HG03025 (cell line): ENCODE results near the gene CDC42EP2.

Source experiments
- ATAC-seq: cut with Tn5 transposase; IDR thresholded peaks from one replicate; pipeline ENCODE4 v1.9.1; 2021; ENCODE audit warnings: mild to moderate bottlenecking, moderate library complexity; ENCODE audit not compliant: unreplicated experiment, low FRiP score

The CDC42EP2 gene

GRCh38 chr11:65297026-65297672 is 17.5 kb upstream of the CDC42EP2 start:
- ATAC-seq = no peak

GRCh38 chr11:65298131-65298535 is 16.5 kb upstream of the CDC42EP2 start:
- no peak for ATAC-seq

GRCh38 chr11:65298655-65299179 is 15.9 kb upstream of the CDC42EP2 start:
- ATAC-seq = no peak

GRCh38 chr11:65300621-65301275 is 13.9 kb upstream of the CDC42EP2 start:
- no peak for ATAC-seq

- no peak for ATAC-seq
Observed at GRCh38 chr11:65301491-65302329, 13.0 kb upstream of the CDC42EP2 start.

- ATAC-seq = no peak
Observed at GRCh38 chr11:65303555-65303954, 11.1 kb upstream of the CDC42EP2 start.

GRCh38 chr11:65304110-65304509 is 10.6 kb upstream of the CDC42EP2 start:
- ATAC-seq = no peak

GRCh38 chr11:65304613-65305012 is 10.1 kb upstream of the CDC42EP2 start:
- no peak for ATAC-seq

- ATAC-seq = no peak
Observed at GRCh38 chr11:65305501-65306268, 9.0 kb upstream of the CDC42EP2 start.

GRCh38 chr11:65307298-65308229 is 7.1 kb upstream of the CDC42EP2 start:
- no peak for ATAC-seq

GRCh38 chr11:65308281-65308891 is 6.3 kb upstream of the CDC42EP2 start:
- ATAC-seq = no peak

- ATAC-seq = no peak
Observed at GRCh38 chr11:65309006-65309405, 5.7 kb upstream of the CDC42EP2 start.

- no peak for ATAC-seq
Observed at GRCh38 chr11:65310215-65310614, 4.5 kb upstream of the CDC42EP2 start.

- no peak for ATAC-seq
Observed at GRCh38 chr11:65310736-65311135, 3.9 kb upstream of the CDC42EP2 start.

- no peak for ATAC-seq
Observed at GRCh38 chr11:65311170-65311678, 3.4 kb upstream of the CDC42EP2 start.

GRCh38 chr11:65315204-65315865 is 669 bp downstream of the CDC42EP2 start:
- no peak for ATAC-seq

- ATAC-seq = no peak
Observed at GRCh38 chr11:65315866-65316226, 1.2 kb downstream of the CDC42EP2 start.
